ENCODE results near the gene CCDC60. TPM values are rescaled to one million over a fixed set of nuclear protein-coding genes. Genes with fewer than 3 reads are reported as not detected.

The CCDC60 gene
- total RNA-seq (2014; rRNA removed; shearing (Covaris generic)), result not detected in 2 replicates
- polyA plus RNA-seq (2016; fragmentation: Nextera tagmentation; extraction: Ambion mirVana), result not detected in 2 replicates

GRCh38 chr12:119334430-119335170, at the start of gene CCDC60:
CCDC60 (plus strand) TSS chr12:119334729; CDS start chr12:119335177, 448 bp downstream.
- Histone ChIP-seq H3F3A (ENCODE audit: insufficient read depth) (no peaks in the 10 kb centered on the region), H3K27me3 (replicated peaks; ENCODE audit: insufficient read depth) (no peaks in the 10 kb centered on the region), H3K36me3 (ENCODE audit: low read depth) (no peaks in the 10 kb centered on the region), H3K9ac (no peak within 1 kb of the TSS), H3K4me1 (ENCODE audit: insufficient read depth) (no peaks in the 10 kb centered on the region), H4K20me1 (ENCODE audit: insufficient read depth) (no peaks in the 10 kb centered on the region), H3K4me2 (ENCODE audit: unreplicated experiment) (no peak within 1 kb of the TSS), H3K4me3 (no peak within 1 kb of the TSS), H3K79me2 (ENCODE audit: insufficient read depth) (no peaks in the 10 kb centered on the region), H3K9me3 (ENCODE audit: low read depth) (no peaks in the 10 kb centered on the region), H3K9me2 (ENCODE audit: insufficient read depth) (no peaks in the 10 kb centered on the region), H3K27ac (no peak within 1 kb of the TSS), H2AFZ (no peak within 1 kb of the TSS)
- DNase-seq, result no peak
- in situ Hi-C loops (cut with MboI), result no loop called here
- WGBS, 2 experiments (ENCODE audit: low coverage in 1 of 2, low lambda C conversion rate in 2 of 2, missing lambda C conversion rate in 2 of 2), result 31 to 48% methylated on average over 15 to 26 of the region's 26 CpGs
- TF ChIP-seq EZH2phosphoT487 (IDR thresholded peaks at IDR 0.05; ENCODE audit: insufficient read depth, low read depth), result no peak
- no peak for TF ChIP-seq EZH2 (IDR thresholded peaks at IDR 0.05; ENCODE audit: insufficient read depth, poor library complexity, severe bottlenecking)

- Histone ChIP-seq H2AFZ (no peak overlapping the region), H3K79me2 (ENCODE audit: insufficient read depth) (no peaks in the 10 kb centered on the region), H4K20me1 (ENCODE audit: insufficient read depth) (no peaks in the 10 kb centered on the region), H3K4me2 (ENCODE audit: unreplicated experiment) (no peak overlapping the region), H3K9me2 (ENCODE audit: insufficient read depth) (no peaks in the 10 kb centered on the region), H3K27ac (no peak overlapping the region), H3K27me3 (replicated peaks; ENCODE audit: insufficient read depth) (no peaks in the 10 kb centered on the region), H3K36me3 (ENCODE audit: low read depth) (no peaks in the 10 kb centered on the region), H3K4me3 (no peak overlapping the region), H3K9ac (no peak overlapping the region), H3K9me3 (ENCODE audit: low read depth) (no peaks in the 10 kb centered on the region), H3F3A (ENCODE audit: insufficient read depth) (no peaks in the 10 kb centered on the region), H3K4me1 (ENCODE audit: insufficient read depth) (no peaks in the 10 kb centered on the region)
- TF ChIP-seq EZH2phosphoT487 (IDR thresholded peaks at IDR 0.05; ENCODE audit: insufficient read depth, low read depth), result no peak
- no peak for TF ChIP-seq EZH2 (IDR thresholded peaks at IDR 0.05; ENCODE audit: insufficient read depth, poor library complexity, severe bottlenecking)
- in situ Hi-C loops (cut with MboI), result no loop called here
- 9 to 10% methylated on average over 11 of the region's 11 CpGs for WGBS, 2 experiments (ENCODE audit: low coverage in 1 of 2, low lambda C conversion rate in 2 of 2, missing lambda C conversion rate in 2 of 2)
- no peak for DNase-seq
Measured at GRCh38 chr12:119288576-119288975, 46.0 kb upstream of the CCDC60 start.

GRCh38 chr12:119292893-119293630, 41.5 kb upstream of the CCDC60 start:
- no peaks in the 10 kb centered on the region for H3F3A ChIP-seq (ENCODE audit: insufficient read depth)
- no peaks in the 10 kb centered on the region for H3K36me3 ChIP-seq (ENCODE audit: low read depth)
- H3K9ac ChIP-seq, result no peak overlapping the region
- no peak for DNase-seq
- H3K4me1 ChIP-seq (ENCODE audit: insufficient read depth), result no peaks in the 10 kb centered on the region
- no peak overlapping the region for H3K4me2 ChIP-seq (ENCODE audit: unreplicated experiment)
- H4K20me1 ChIP-seq (ENCODE audit: insufficient read depth), result no peaks in the 10 kb centered on the region
- no peaks in the 10 kb centered on the region for H3K9me3 ChIP-seq (ENCODE audit: low read depth)
- no peak overlapping the region for H3K27ac ChIP-seq
- H3K27me3 ChIP-seq (replicated peaks; ENCODE audit: insufficient read depth), result no peaks in the 10 kb centered on the region
- no peaks in the 10 kb centered on the region for H3K79me2 ChIP-seq (ENCODE audit: insufficient read depth)
- H3K9me2 ChIP-seq (ENCODE audit: insufficient read depth), result no peaks in the 10 kb centered on the region
- in situ Hi-C loops (cut with MboI), result no loop called here
- TF ChIP-seq EZH2phosphoT487 (IDR thresholded peaks at IDR 0.05; ENCODE audit: insufficient read depth, low read depth) (no peak), EZH2 (IDR thresholded peaks at IDR 0.05; ENCODE audit: insufficient read depth, poor library complexity, severe bottlenecking) (no peak)
- no peak overlapping the region for H3K4me3 ChIP-seq
- H2AFZ ChIP-seq, result no peak overlapping the region
- WGBS, 2 experiments (ENCODE audit: low coverage in 1 of 2, low lambda C conversion rate in 2 of 2, missing lambda C conversion rate in 2 of 2), result 22 to 29% methylated on average over 6 of the region's 6 CpGs

GRCh38 chr12:119294211-119294610, 40.3 kb upstream of the CCDC60 start:
- H4K20me1 ChIP-seq (ENCODE audit: insufficient read depth), result no peaks in the 10 kb centered on the region
- TF ChIP-seq EZH2phosphoT487 (IDR thresholded peaks at IDR 0.05; ENCODE audit: insufficient read depth, low read depth), result no peak
- TF ChIP-seq EZH2 (IDR thresholded peaks at IDR 0.05; ENCODE audit: insufficient read depth, poor library complexity, severe bottlenecking), result no peak
- H3K27me3 ChIP-seq (replicated peaks; ENCODE audit: insufficient read depth), result no peaks in the 10 kb centered on the region
- H3K9me3 ChIP-seq (ENCODE audit: low read depth), result no peaks in the 10 kb centered on the region
- H3F3A ChIP-seq (ENCODE audit: insufficient read depth), result no peaks in the 10 kb centered on the region
- no peak overlapping the region for H3K4me3 ChIP-seq
- no peaks in the 10 kb centered on the region for H3K9me2 ChIP-seq (ENCODE audit: insufficient read depth)
- in situ Hi-C loops (cut with MboI), result no loop called here
- no peak for DNase-seq
- no peaks in the 10 kb centered on the region for H3K36me3 ChIP-seq (ENCODE audit: low read depth)
- no peak overlapping the region for H3K9ac ChIP-seq
- WGBS, 2 experiments (ENCODE audit: low coverage in 1 of 2, low lambda C conversion rate in 2 of 2, missing lambda C conversion rate in 2 of 2), result 9 to 12% methylated on average over 5 of the region's 5 CpGs
- no peaks in the 10 kb centered on the region for H3K79me2 ChIP-seq (ENCODE audit: insufficient read depth)
- H3K4me2 ChIP-seq (ENCODE audit: unreplicated experiment), result no peak overlapping the region
- no peak overlapping the region for H2AFZ ChIP-seq
- H3K27ac ChIP-seq, result no peak overlapping the region
- no peaks in the 10 kb centered on the region for H3K4me1 ChIP-seq (ENCODE audit: insufficient read depth)

Data from GM23248 (cell line).